Measurements from ENCODE around the gene WDR77.

DNA sequence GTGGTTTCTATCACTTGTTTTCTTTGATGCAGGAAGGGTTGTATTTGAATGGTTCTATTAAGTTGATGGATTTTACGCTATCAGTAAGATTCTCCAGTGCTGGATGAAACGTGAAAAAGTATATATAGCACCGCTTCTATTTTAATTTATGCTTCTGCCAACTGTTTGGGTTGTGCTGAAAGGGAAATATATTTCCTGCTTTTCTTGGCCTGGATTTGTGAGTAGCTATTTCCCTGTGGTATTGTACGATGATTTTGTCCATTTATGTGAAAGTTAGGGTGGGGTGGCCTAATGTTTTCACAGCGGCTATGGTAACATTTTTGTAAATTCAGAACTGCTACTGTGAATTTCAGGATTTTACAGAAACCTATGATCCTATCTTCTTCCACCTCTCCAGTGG lies 25.1 kb upstream of the WDR77 start:
- TF ChIP-seq, protein P1, sequence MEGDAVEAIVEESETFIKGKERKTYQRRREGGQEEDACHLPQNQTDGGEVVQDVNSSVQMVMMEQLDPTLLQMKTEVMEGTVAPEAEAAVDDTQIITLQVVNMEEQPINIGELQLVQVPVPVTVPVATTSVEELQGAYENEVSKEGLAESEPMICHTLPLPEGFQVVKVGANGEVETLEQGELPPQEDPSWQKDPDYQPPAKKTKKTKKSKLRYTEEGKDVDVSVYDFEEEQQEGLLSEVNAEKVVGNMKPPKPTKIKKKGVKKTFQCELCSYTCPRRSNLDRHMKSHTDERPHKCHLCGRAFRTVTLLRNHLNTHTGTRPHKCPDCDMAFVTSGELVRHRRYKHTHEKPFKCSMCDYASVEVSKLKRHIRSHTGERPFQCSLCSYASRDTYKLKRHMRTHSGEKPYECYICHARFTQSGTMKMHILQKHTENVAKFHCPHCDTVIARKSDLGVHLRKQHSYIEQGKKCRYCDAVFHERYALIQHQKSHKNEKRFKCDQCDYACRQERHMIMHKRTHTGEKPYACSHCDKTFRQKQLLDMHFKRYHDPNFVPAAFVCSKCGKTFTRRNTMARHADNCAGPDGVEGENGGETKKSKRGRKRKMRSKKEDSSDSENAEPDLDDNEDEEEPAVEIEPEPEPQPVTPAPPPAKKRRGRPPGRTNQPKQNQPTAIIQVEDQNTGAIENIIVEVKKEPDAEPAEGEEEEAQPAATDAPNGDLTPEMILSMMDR (IDR thresholded peaks at IDR 0.05) = no peak
- TF ChIP-seq POLR2A (IDR thresholded peaks at IDR 0.05) = no peak

Data from vagina (tissue), 2 donors.